GM10266 (cell line): ENCODE data around the gene VSX2.

Experiments
- DNase-seq: peaks from one replicate; pipeline ENCODE4 v3.0.0; 2012; ENCODE audit errors: extremely low spot score
- CTCF ChIP-seq: IDR thresholded peaks from 2 replicates; pipeline ENCODE4 v1.5.1; 2012; ENCODE audit warnings: mild to moderate bottlenecking, low read depth; ENCODE audit not compliant: control insufficient read depth, insufficient read depth; ENCODE audit errors: missing control alignments

Gene VSX2

GRCh38 chr14:74271365-74271764, 32.1 kb downstream of the VSX2 start:
- no peak for DNase-seq
- no peak for TF ChIP-seq CTCF

- no peak for DNase-seq
These were observed 36.1 kb downstream of the VSX2 start for GRCh38 chr14:74275241-74275841.

GRCh38 chr14:74278080-74278479, 38.8 kb downstream of the VSX2 start:
- no peak for TF ChIP-seq CTCF

More at GRCh38 chr14:74275241-74275841, 36.1 kb downstream of the VSX2 start:
- no peak for TF ChIP-seq CTCF

GRCh38 chr14:74281069-74281468, 41.8 kb downstream of the VSX2 start:
- DNase-seq, result no peak
- no peak for TF ChIP-seq CTCF

More at GRCh38 chr14:74278080-74278479, 38.8 kb downstream of the VSX2 start:
- no peak for DNase-seq

- no peak for DNase-seq
- TF ChIP-seq CTCF, result no peak
These were observed 47.5 kb downstream of the VSX2 start for GRCh38 chr14:74286736-74287135.

GRCh38 chr14:74289801-74290200, 50.6 kb downstream of the VSX2 start:
- no peak for TF ChIP-seq CTCF
- DNase-seq, result no peak

- TF ChIP-seq CTCF, result peak; percentile 31
- DNase-seq, result no peak
These were observed 51.2 kb downstream of the VSX2 start for GRCh38 chr14:74290415-74290814.
